ENCODE measurements around the gene GPR50. TPM values are rescaled to one million over a fixed set of nuclear protein-coding genes. Genes with fewer than 3 reads are reported as not detected.

The GPR50 gene
- total RNA-seq (ENCODE audit: low replicate concordance) = 2.1 and 3.5 TPM in 2 replicates
- long read RNA-seq = 0 reads

GRCh38 chrX:151176231-151176750, at the start of gene GPR50:
TSS of gene GPR50 (plus strand) at chrX:151176584. CDS start at chrX:151176722, 138 bp downstream.
- Mint-ChIP-seq H3K9me3 (peaks cover 5% of the 10 kb centered on the region), H3K4me1 (ENCODE audit: unreplicated experiment) (no peaks in the 10 kb centered on the region), H3K27ac (no peak within 1 kb of the TSS), H3K27me3 (peaks cover 91% of the 10 kb centered on the region), H3K4me3 (peak within 1 kb of the TSS; percentile 79), H3K36me3 (peaks cover 3% of the 10 kb centered on the region)
- TF ChIP-seq CTCF (conservative IDR thresholded peaks at IDR 0.05) = no peak
- DNase-seq (ENCODE audit: extremely low spot score, unreplicated experiment) = no peak

GRCh38 chrX:151132531-151132930, 43.9 kb upstream of the GPR50 start:
- H3K4me3 Mint-ChIP-seq = no peak overlapping the region
- no peaks in the 10 kb centered on the region for H3K27me3 Mint-ChIP-seq
- no peak overlapping the region for H3K27ac Mint-ChIP-seq
- H3K9me3 Mint-ChIP-seq = no peaks in the 10 kb centered on the region
- no peaks in the 10 kb centered on the region for H3K36me3 Mint-ChIP-seq
- no peak for DNase-seq (ENCODE audit: extremely low spot score, unreplicated experiment)
- H3K4me1 Mint-ChIP-seq (ENCODE audit: unreplicated experiment) = no peaks in the 10 kb centered on the region
- TF ChIP-seq CTCF (conservative IDR thresholded peaks at IDR 0.05) = no peak

GRCh38 chrX:151151665-151152267, 24.6 kb upstream of the GPR50 start:
- no peak for DNase-seq (ENCODE audit: extremely low spot score, unreplicated experiment)
- H3K9me3 Mint-ChIP-seq = no peaks in the 10 kb centered on the region
- H3K4me3 Mint-ChIP-seq = no peak overlapping the region
- no peak overlapping the region for H3K27ac Mint-ChIP-seq
- peaks cover 57% of the 10 kb centered on the region for H3K27me3 Mint-ChIP-seq
- peak; percentile 84 for TF ChIP-seq CTCF (conservative IDR thresholded peaks at IDR 0.05)
- no peaks in the 10 kb centered on the region for H3K36me3 Mint-ChIP-seq
- no peaks in the 10 kb centered on the region for H3K4me1 Mint-ChIP-seq (ENCODE audit: unreplicated experiment)

- Mint-ChIP-seq H3K27me3 (peaks cover 49% of the 10 kb centered on the region), H3K9me3 (peaks cover 4% of the 10 kb centered on the region), H3K27ac (no peak overlapping the region), H3K4me3 (no peak overlapping the region), H3K36me3 (no peaks in the 10 kb centered on the region), H3K4me1 (ENCODE audit: unreplicated experiment) (no peaks in the 10 kb centered on the region)
- DNase-seq (ENCODE audit: extremely low spot score, unreplicated experiment) = no peak
- peak; percentile 63 for TF ChIP-seq CTCF (conservative IDR thresholded peaks at IDR 0.05)
Measured at GRCh38 chrX:151153086-151153485, 23.3 kb upstream of the GPR50 start.

GRCh38 chrX:151153667-151154066, 22.7 kb upstream of the GPR50 start:
- no peak for DNase-seq (ENCODE audit: extremely low spot score, unreplicated experiment)
- no peak overlapping the region for H3K4me3 Mint-ChIP-seq
- H3K36me3 Mint-ChIP-seq = no peaks in the 10 kb centered on the region
- peaks cover 46% of the 10 kb centered on the region for H3K27me3 Mint-ChIP-seq
- no peak for TF ChIP-seq CTCF (conservative IDR thresholded peaks at IDR 0.05)
- no peak overlapping the region for H3K27ac Mint-ChIP-seq
- H3K4me1 Mint-ChIP-seq (ENCODE audit: unreplicated experiment) = no peaks in the 10 kb centered on the region
- H3K9me3 Mint-ChIP-seq = peaks cover 4% of the 10 kb centered on the region
